GM18511 (cell line): ENCODE data around the gene CCDC92.

Experiments used
- ATAC-seq: cut with Tn5 transposase; IDR thresholded peaks from one replicate; pipeline ENCODE4 v1.9.1; 2021; ENCODE audit warnings: mild to moderate bottlenecking, moderate library complexity; ENCODE audit not compliant: unreplicated experiment

Gene CCDC92

DNA sequence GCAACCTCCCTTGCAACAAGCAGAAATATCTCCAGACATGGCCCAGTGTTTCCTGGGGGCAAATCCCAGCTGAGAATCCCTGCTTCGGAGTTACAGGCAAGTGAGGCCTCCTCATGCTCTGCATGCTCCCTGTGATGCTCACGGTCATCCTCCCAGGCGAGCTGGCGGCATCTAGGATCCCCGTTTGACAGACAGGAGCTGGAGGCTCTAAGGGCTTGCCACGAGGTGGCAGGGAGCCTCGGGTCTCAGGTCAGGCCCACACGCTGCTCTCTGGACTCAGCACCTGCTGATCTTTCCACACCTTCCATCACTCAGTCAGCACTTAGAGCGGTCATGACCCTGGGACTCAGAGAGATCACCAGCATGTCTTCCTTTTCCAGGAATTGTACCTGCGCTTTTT, 79.8 kb downstream of the CCDC92 start:
- no peak for ATAC-seq

- no peak for ATAC-seq
These were observed 80.5 kb downstream of the CCDC92 start for GRCh38 chr12:123892180-123892559.

DNA sequence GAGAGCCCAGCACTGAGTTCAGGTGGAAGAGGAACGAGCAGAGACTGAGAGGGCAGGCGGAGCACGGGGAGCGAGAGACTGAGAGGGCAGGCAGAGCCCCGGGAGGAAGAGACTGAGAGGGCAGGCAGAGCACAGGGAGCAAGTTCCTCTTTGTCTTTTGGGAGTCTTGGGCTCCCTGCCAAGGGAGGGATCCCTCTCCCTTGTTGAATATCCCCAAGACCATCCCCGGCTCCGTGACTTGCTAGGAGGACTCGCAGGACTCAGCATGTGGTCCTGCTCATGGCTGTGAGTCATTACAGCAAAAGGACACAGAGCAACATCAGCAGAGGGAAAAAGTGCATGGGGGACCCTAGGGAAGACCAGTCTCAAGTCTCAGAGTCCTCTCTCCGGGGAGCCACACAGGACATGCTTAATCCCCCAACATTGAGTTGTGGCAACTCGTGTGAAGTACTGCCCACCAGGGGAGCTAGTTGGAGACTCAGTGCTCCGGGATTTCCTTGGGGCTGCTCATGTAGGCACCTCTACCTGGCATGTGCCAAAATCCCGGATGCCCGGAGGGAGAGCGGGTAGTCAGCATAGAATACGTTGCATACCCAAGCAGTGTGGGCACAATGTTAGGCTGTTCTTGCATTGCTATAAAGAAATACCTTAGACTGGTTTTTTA, 81.0 kb downstream of the CCDC92 start:
- no peak for ATAC-seq

GRCh38 chr12:123891011-123891410, 81.6 kb downstream of the CCDC92 start:
- ATAC-seq, result no peak

DNA sequence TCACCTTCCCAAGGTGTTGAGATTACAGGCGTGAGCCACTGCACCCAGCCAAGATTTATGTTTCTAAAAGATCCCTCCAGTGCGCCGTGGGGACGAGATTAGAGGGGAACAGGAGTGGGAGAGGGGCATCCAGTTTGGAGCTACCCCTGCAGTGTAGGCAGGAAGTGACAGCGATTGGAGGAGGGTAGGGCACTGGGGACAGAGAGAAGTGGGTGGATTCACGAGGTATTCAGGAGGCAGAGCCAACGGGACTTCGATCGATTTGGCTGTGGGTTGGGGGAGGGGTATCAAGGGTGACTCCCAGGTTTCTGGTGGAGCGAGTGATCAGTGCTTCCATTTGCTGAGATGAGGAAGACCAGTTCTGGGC, 82.1 kb downstream of the CCDC92 start:
- no peak for ATAC-seq

- no peak for ATAC-seq
These were observed 82.6 kb downstream of the CCDC92 start for GRCh38 chr12:123889848-123890535.

- no peak for ATAC-seq
These were observed 83.6 kb downstream of the CCDC92 start for GRCh38 chr12:123888989-123889388.

DNA sequence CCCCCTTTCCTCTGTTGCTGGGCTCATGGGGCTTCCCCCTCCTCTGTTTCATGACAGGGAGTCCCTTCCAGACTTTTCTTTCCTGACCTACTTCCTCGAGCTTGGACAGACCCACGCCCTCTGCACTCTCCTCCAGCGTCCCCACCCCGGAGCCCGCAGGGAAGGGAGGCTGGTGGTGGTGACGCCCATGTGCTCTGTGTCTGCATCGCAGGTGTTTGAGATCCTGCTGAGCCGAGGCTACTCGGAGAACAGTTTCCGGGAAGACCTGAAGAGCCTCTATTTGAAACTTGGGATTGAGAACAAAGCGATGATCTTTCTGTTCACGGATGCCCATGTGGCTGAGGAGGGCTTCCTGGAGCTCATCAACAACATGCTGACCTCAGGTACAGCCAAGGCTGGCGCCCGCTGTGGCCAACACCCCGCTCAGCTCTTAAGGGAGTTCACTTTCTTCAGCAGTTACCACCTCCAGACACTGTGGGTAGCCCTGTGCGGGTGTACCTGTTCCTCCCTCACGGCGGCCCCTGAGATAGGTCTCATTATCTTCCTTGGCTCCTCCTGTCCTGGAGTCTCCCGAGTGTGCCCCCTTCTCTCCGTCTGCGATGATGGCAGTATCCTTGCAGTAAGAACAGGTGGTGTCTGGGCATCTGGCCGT, 85.6 kb downstream of the CCDC92 start:
- ATAC-seq, result no peak

DNA sequence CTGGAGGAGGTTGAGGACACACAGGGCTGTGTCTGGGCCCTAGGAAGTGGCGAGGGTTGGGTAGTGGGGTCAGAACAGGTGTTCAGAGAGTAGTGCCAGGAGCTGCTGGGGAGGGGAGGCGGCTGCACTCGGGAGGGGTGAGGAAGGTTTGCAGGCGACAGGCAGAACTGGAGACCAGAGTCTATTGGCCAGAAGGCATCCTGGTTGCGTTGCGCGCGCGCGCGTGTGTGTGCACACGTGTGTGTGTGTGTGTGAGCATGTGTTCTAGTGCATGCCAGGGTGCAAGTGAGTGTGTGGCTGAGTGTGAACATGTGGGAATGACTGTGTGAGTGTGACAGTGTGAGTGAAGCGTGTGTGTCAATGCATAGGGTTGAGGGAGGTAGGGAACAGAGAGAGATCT, 86.4 kb downstream of the CCDC92 start:
- ATAC-seq, result no peak
